Suprapubic skin (tissue), 3 donors: ENCODE results near the gene AGAP1.

Experiments used
- EP300 ChIP-seq: sonication (generic); formaldehyde crosslinking; IDR thresholded peaks from one replicate; pipeline ENCODE4 v1.6.1; 2017; ENCODE audit warnings: antibody characterized with exemption
- TF ChIP-seq, protein P1 (sequence below), 2 donors: fragments of 200-600 bp in 1 of 2; fragments of 450-650 bp in 1 of 2; sonication (generic) in 1 of 2; IDR thresholded peaks; one replicate each; pipeline ENCODE4 v1.5.1; 2016 to 2019; ENCODE audit warnings: antibody characterized with exemption in 2 of 2, mild to moderate bottlenecking in 1 of 2, moderate library complexity in 1 of 2

DNA sequence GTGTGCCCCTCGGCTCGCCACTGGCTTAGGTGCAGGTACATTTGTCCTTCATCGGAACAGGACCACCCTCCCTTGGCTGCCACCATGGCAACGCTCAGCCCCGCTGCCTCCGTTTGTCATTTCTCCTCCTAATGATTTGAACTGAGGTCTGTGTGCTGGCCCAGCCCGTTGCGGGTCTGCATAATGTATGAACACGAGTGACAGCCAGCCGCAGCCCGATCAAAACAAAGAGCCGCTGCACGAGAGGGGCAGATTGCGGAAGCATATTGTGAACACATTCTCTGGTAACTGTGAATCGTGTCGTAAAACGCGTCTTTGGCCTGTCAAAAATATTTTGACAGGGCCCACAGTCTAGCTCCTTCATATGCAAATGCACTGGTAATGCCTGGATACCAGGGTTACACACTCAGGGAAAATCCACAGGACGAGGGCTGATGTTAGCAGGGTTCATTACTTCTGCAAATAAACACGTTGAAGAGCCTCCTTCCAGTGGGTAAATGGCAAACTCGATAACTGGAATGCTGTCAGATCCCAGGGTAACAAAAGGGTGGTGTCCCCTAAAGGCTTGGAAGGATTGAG, 137.0 kb downstream of the AGAP1 start:
- TF ChIP-seq, protein P1, sequence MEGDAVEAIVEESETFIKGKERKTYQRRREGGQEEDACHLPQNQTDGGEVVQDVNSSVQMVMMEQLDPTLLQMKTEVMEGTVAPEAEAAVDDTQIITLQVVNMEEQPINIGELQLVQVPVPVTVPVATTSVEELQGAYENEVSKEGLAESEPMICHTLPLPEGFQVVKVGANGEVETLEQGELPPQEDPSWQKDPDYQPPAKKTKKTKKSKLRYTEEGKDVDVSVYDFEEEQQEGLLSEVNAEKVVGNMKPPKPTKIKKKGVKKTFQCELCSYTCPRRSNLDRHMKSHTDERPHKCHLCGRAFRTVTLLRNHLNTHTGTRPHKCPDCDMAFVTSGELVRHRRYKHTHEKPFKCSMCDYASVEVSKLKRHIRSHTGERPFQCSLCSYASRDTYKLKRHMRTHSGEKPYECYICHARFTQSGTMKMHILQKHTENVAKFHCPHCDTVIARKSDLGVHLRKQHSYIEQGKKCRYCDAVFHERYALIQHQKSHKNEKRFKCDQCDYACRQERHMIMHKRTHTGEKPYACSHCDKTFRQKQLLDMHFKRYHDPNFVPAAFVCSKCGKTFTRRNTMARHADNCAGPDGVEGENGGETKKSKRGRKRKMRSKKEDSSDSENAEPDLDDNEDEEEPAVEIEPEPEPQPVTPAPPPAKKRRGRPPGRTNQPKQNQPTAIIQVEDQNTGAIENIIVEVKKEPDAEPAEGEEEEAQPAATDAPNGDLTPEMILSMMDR (IDR thresholded peaks at IDR 0.05) = no peak
- TF ChIP-seq EP300 = no peak
